ENCODE measurements around the gene AMZ1.

- TF ChIP-seq EZH2 (IDR thresholded peaks at IDR 0.05; ENCODE audit: low read length, missing control alignments) (no peak), CTCF (conservative IDR thresholded peaks at IDR 0.05 in 1 of 2, IDR thresholded peaks at IDR 0.05 in 1 of 2; ENCODE audit: low read depth in 1 of 2, low read length in 2 of 2) (no peak)
These were observed 21.8 kb upstream of the AMZ1 start for GRCh38 chr7:2666155-2666554.
